Muscle of back (tissue), 13 donors: ENCODE results near the gene SMARCA5. TPM values are rescaled to one million over a fixed set of nuclear protein-coding genes. Genes with fewer than 3 reads are reported as not detected.
A peak's percentile ranks its signal among the peaks of the same experiment; 100 is the strongest.

Experiments used
- DNase-seq, 3 donors: peaks; one replicate each; pipeline versions ENCODE4 v3.0.0 to v3.0.0-alpha.2; 2013
- long read RNA-seq, 9 donors: transcript quantifications; one replicate each; lab custom pipeline, GENCODE V29; 2026
- polyA plus RNA-seq, 10 donors: library from polyadenylated mRNA; unstranded; fragments of 120-200 nt; gene quantifications; one replicate each; pipeline ENCODE4 v1.2.1, GENCODE V29; 2013; ENCODE audit not compliant: insufficient read length in 10 of 10

SMARCA5 gene, protein sequence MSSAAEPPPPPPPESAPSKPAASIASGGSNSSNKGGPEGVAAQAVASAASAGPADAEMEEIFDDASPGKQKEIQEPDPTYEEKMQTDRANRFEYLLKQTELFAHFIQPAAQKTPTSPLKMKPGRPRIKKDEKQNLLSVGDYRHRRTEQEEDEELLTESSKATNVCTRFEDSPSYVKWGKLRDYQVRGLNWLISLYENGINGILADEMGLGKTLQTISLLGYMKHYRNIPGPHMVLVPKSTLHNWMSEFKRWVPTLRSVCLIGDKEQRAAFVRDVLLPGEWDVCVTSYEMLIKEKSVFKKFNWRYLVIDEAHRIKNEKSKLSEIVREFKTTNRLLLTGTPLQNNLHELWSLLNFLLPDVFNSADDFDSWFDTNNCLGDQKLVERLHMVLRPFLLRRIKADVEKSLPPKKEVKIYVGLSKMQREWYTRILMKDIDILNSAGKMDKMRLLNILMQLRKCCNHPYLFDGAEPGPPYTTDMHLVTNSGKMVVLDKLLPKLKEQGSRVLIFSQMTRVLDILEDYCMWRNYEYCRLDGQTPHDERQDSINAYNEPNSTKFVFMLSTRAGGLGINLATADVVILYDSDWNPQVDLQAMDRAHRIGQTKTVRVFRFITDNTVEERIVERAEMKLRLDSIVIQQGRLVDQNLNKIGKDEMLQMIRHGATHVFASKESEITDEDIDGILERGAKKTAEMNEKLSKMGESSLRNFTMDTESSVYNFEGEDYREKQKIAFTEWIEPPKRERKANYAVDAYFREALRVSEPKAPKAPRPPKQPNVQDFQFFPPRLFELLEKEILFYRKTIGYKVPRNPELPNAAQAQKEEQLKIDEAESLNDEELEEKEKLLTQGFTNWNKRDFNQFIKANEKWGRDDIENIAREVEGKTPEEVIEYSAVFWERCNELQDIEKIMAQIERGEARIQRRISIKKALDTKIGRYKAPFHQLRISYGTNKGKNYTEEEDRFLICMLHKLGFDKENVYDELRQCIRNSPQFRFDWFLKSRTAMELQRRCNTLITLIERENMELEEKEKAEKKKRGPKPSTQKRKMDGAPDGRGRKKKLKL
- 10 to 100 TPM; 45.8 to 76.7 (median 59.0) TPM for polyA plus RNA-seq
- long read RNA-seq, donor 1, full-length matches to known transcripts = 4 of 10 reads
- long read RNA-seq, donor 1, partial matches to known transcripts = 6 of 10 reads
- long read RNA-seq, donor 1, other reads (novel, unspliced or antisense) = 0 of 10 reads
- long read RNA-seq, donor 2, full-length matches to known transcripts = 2 of 2 reads
- long read RNA-seq, donor 2, partial matches to known transcripts = 0 of 2 reads
- long read RNA-seq, donor 2, other reads (novel, unspliced or antisense) = 0 of 2 reads
- long read RNA-seq, donor 3 = 0 reads
- long read RNA-seq, donor 4, full-length matches to known transcripts = 4 of 14 reads
- long read RNA-seq, donor 4, partial matches to known transcripts = 10 of 14 reads
- long read RNA-seq, donor 4, other reads (novel, unspliced or antisense) = 0 of 14 reads
- long read RNA-seq, donor 5, full-length matches to known transcripts = 2 of 2 reads
- long read RNA-seq, donor 5, partial matches to known transcripts = 0 of 2 reads
- long read RNA-seq, donor 5, other reads (novel, unspliced or antisense) = 0 of 2 reads
- long read RNA-seq, donor 6, full-length matches to known transcripts = 5 of 10 reads
- long read RNA-seq, donor 6, partial matches to known transcripts = 5 of 10 reads
- long read RNA-seq, donor 6, other reads (novel, unspliced or antisense) = 0 of 10 reads
- long read RNA-seq, donor 7, full-length matches to known transcripts = 5 of 12 reads
- long read RNA-seq, donor 7, partial matches to known transcripts = 7 of 12 reads
- long read RNA-seq, donor 7, other reads (novel, unspliced or antisense) = 0 of 12 reads
- long read RNA-seq, donor 8, full-length matches to known transcripts = 3 of 8 reads
- long read RNA-seq, donor 8, partial matches to known transcripts = 5 of 8 reads
- long read RNA-seq, donor 8, other reads (novel, unspliced or antisense) = 0 of 8 reads
- long read RNA-seq, donor 9, full-length matches to known transcripts = 1 of 1 reads
- long read RNA-seq, donor 9, partial matches to known transcripts = 0 of 1 reads
- long read RNA-seq, donor 9, other reads (novel, unspliced or antisense) = 0 of 1 reads

DNA sequence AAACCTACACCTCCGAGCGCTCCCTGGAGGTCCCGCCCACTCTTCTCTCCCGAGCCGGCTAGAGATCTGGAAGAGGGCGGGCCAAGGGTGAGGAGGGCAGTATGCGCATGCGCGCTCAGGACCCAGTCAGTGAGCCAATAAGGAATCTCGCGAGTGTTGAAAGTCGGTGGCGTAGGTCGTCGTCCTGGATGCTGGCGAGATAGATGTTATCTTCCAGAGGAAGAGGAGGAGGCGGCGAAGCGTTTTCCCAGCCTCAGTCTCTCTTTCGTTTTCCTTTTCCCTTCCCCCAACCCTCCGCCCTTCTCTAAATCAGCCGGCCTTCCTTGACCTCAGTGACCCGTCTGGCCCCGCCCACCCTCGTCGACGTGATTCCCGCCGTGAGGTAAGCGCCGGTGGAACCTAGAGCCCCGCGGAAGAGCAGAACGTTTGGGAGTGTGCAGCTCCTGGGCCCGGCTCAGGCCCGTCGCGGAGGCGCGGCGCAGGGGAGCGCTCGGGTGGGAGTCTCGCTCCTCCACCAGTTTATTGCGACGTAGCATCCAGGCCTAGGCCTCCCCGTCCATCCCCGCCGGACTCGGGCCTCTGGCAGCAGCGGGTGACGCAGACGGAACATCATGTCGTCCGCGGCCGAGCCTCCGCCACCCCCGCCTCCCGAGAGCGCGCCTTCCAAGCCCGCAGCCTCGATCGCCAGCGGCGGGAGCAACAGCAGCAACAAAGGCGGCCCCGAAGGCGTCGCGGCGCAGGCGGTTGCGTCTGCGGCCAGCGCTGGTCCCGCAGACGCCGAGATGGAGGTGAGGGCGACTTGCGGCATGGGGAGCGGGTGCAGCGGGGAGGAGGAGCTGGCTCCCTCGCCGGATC lies at the start of gene SMARCA5:
Gene SMARCA5, plus strand, starts transcription at position 389 of the 855 bp plus-strand sequence. Its CDS starts 223 bp downstream, at position 612.
- peak; percentile 98 to 99 (median 99) for DNase-seq

DNA sequence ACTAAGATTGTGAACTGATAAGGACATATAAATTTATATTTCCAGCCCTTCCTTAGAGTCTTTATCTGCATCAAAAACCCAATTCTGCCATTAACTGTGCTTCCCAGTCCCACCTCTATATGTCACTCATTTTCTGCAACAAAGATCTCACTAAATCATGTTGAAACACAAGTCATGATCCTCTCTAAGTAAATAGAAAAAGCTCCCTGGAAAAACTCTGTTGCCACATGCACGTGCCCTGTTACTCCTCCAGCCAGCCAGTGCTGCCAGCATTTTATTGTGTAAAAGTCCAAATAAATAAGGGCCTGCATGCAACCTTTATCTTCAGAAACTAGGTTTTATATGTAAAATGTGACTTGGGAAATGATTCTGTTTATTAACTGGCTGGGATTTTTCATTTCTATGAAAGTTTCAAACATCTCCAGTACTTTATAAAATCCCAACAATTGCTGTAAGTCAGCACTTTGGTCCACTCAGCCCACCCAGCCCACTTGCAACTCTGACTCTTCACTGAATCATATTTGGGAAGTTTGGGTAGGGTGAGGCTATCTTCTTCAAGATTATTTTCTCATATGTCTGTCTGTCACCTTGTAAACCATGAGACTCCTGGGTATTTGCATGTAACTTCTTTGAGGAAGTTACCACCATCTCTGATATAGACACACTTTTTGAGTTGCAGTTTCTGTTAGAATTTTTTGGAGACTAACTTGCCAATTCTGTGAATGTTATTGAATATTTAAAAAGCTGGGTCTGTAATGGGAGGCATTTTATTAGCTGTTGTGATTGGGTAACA lies 40.0 kb upstream of the SMARCA5 start:
- DNase-seq = no peak

DNA sequence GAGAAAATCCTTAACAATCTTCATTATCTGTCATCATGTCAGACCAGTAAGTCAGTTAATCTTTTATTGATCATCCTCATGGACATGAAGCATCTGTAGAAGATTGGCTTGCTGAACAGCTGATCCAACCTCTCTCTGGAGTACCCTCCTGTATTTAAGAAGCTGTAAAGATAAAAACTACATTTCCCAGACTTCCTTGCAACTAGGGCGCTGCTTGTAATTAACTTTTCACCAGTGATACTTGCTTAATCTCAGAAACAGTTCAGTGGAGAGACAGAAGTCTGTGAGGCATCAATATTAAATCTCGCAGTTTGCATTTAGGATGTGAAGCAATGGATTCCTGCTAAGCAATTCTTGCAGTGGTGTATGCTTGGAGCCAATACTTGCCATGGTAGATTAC lies 36.0 kb upstream of the SMARCA5 start:
- DNase-seq = no peak

DNA sequence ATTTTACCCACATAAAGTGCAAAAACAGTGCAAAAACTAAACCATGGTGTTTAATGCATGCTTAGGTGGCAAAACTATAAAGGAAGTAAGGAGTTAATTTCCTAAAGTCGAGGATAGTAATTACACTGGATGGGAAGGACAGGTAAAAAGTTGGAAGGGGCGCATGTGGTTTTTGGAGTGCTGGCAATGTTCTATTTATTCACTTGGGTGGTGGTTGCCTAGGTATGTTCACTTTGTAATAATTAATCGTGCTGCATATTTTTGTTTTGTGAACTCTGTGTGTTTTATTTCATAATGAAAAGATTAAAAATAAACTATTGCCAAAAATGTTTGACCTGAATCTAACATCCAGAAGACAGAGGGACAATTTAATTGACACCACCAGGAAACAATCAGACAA lies 32.1 kb upstream of the SMARCA5 start:
- no peak for DNase-seq

DNA sequence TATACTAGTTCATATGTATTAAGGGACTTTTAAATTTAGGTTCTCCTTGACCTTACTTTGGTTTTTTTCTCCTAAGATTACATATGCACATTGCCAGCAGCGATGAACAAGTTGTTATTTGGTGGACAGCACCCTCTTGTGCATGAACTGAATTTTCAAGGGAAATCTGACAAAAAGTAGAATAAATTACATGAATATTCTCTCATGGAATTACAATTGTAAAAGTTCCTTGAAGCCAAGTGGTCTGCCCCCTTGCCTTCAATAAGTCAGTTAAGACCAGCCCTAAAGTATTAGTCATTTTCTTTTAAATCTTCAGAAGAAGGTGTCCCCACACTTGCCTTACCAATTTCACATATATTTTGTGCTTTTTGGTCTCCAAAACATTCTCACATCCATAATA lies 30.7 kb upstream of the SMARCA5 start:
- peak; percentile 31 to 75 (median 60) for DNase-seq

DNA sequence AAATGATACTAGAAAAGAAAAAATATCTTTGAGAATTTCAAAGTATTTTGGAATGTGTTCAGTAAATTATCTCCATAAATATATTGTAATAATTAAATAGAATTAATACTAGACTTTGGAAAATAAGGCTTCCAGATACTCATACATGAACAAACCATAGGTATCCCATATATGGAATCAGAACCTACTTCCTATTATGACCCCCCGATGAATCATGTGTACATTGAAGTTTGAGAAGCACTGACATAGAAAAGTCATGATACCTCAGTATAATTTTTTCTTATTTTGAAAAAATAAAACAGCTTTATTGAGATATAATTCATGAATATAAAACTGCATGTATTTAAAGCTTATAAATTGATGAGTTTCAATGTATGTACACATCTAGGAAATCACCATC lies 27.2 kb upstream of the SMARCA5 start:
- DNase-seq = no peak

DNA sequence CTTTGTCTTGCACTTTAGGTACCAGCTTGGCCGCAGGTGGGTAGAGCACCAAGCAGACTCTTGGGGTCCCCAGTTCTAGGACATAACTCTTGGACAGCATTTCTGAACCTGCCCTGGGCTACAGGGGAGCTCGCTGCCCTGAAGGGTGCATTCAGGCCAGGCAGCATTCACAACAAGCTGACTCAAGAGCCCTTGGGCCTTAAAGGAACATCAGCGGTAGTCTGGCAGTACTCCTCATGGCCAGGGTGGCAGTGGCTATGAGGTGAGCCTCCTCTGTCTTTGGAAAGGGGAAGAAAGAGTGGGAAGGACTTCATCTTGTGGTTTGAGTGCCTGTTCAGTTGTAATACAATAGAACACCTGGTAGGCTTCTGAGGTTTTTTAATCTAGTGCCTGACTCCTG lies 24.8 kb upstream of the SMARCA5 start:
- DNase-seq = no peak

DNA sequence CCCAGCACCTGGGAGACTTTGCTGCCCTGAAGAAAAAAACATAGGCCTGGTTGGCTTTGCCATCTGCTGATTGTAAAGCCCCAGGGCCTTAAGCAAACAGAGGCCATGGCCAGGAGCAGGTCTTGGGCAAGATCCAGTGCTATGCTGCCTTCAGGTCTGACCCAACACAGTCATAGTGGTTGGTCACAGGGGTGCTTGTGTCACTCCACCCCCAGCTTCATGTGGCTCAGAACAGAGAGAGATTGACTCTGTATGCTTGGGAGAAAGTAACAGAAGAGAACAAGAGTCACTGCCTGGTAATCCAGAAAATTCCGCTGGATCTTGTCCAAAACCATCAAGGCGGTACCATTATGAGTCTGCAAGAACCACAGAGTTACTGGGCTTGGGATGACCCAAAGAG lies 24.4 kb upstream of the SMARCA5 start:
- DNase-seq = no peak

DNA sequence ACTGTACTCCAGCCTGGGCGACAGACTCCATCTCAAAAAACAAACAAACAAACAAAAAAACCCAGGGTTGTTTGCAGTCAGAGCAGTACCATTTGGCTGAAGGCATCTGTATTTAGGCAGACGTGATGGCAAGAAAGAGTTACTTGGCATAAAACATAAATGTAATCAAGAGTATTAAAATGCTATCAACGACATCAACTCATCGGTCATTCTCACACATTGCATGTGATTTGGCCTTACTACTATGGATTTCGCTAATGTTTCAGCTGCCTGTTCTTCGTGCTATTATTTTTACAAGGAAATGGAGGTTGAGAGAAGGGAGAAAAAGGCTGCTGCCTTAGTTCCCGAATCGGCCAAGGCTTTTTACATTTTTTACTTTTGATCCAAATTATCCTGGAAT lies 15.5 kb upstream of the SMARCA5 start:
- DNase-seq = no peak

DNA sequence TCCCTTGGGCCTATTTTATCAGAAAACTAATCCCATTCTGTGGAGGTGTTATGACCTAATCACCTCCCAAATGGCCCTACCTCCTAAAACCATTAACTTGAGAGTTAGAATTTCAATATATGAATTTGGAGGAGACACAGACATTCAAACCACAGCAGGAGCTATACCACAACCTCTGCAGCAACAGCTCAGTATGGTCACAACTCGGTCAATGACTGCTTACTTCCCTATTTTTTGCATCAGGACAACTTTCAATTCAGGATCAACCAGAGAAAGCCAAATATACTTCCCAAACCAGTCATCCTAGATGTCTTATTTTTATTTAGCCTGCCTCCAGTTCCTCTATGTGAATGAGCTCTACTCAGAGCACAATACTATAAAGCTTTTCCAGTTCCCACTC lies 11.3 kb upstream of the SMARCA5 start:
- no peak for DNase-seq

DNA sequence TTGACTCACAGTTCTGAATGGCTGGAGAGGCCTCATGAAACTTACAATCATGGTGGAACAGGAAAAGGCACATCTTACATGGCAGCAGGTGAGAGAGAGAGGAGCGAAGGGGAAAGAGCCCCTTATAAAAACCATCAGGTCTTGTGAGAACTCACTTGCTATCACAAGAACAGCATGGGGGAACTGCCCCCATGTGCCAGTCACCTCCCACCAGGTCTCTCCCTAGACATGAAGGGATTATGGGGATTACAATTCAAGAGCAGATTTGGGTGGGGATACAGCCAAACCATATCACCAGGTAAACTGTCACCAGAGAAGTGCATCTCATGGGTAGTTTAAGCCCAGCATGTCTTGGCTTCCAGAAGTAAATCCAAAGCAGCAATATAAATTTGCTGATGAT lies 7.5 kb upstream of the SMARCA5 start:
- DNase-seq = no peak

DNA sequence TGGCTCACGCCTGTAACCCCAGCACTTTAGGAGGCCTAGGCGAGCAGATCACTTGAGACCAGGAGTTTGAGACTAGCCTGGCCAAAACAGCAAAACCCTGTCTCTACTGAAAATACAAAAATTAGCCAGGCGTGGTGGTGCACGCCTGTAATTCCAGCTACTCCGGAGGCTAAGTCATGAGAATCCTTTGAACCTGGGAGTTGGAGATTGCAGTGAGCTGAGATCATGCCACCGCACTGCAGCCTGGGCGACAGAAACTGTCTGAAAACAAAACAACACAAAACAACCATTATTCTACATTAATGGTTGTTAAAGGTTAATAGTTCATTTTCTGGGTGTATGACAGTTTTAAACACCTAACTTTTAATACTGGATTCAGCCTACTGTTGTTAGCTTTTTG lies 1.6 kb upstream of the SMARCA5 start:
- no peak for DNase-seq

DNA sequence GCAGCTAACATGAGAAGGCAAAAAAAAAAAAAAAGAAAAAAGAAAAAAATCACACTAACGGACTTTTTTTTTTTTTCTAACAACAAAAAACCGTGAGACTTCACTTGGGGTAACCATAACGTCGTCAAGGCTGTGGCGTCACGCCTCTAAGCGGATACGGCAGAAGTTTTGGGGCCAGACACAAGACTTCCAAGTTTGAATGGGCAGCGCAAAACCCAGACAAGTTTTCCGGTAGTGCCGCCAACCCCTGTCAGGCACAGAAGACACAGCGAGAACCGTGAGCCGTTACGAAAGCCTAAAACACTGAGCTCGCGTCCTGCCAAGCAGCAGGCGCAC lies 556 bp upstream of the SMARCA5 start:
- no peak for DNase-seq

DNA sequence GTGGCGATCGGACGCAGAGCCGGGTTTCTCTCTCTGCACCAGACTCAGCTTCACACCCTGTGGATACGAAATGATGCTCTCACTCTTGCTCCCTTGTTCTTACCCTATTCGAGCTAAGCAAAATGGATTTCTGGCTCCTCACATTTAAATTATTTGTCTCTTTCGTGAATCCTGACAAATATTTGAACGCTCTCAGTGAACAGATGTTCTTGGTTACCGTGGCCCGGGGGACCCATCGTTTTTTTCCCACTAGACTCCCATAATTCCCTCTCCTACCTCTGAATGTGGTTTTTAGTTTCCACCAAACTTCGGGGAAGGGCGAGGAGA lies 630 bp downstream of the SMARCA5 start:
- no peak for DNase-seq

DNA sequence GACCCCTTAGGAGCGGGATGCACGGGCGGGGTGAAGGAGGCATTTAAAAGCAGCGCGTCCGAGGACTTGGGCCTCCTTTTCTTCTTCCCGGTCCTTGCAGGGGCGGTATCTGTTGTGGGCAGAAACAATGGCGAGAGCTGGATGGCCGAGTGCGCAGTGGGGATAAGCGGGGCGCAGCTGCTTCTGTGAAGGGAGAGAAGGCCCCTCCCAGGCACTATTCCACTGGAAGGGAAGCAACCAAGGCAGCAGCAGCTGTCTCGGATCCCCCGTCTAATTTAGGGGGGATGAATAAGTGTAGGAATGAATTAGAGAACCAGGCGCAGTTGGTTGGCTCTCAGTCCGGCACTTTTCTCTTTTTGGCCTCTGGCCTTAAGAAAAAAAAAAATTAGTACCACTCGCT lies 995 bp downstream of the SMARCA5 start:
- peak; percentile 56 to 91 (median 75) for DNase-seq

DNA sequence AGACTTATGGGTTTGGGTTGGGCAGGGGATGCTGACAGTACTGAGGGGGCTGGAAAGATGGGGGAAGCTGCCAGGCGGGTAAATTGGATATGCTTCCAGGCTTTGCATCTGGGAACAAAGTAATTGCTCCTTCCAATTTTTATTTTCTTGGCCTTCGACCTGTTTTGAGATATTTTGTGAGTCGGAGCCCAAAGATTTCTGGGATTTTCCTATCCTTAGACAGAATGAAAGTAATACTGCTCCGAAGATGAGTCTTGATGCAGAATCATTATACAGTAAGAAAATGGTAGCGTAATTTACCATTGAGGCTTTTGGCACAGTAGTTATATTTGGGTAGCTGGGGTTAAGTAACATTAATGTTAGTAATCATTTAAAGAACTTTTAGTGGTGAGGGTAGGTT lies 1.4 kb downstream of the SMARCA5 start:
- peak in 1 of 3 donors; percentile 42 for DNase-seq

DNA sequence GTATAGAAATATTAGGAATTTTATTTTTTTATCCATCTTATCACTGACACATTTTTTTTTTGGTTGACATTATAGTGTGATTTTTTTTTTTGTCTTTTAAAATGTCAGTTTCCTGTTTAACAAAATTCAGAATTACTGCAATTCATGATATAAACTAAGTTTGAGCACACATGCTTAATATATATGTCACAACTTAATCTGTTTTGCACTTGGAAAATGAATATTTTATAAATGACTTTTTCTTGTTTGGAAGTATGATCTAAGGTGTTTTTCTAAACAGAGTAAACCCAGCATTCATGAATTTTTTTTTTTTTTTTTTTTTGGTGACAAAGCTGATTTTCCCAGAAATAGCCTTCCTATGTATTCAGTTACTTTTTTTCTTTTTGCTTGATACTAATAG lies 2.4 kb downstream of the SMARCA5 start:
- DNase-seq = no peak

DNA sequence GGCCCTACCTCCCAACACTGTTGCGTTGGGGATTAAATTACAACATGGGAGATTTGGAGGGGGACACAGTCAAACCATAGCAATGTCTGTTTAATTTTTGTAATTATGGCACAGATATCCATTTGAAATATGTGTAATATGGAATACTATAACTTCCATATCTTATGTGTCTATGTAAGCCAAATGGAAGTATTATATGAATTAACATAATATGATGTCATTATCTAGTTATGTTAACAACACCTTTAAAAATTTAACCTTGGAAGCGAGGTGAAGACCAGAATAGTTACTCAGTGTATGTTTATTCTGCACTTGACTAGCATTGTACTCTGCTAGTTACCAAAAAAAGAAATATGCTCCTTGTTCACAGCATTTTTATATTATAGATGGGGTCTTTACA lies 4.3 kb downstream of the SMARCA5 start:
- no peak for DNase-seq

DNA sequence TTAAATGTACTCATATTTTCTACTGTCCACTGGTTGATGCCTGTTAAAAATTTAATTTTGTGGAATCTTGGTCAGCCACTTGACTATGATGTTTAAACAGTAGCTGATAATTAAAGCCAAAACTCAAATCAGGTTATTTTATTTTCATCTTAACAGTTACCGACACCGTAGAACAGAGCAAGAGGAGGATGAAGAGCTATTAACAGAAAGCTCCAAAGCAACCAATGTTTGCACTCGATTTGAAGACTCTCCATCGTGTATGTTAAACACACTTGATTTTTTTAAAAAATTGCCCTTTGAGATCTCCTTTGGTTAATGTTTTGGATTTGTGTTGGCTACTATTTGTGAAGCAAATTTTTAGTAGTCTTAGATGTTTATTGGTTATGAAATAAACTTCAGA lies 10.7 kb downstream of the SMARCA5 start:
- DNase-seq = no peak
